Prostate gland (tissue), 2 donors: Measurements from ENCODE around the gene UGCG. TPM values are rescaled to one million over a fixed set of nuclear protein-coding genes. Genes with fewer than 3 reads are reported as not detected.

ENCODE experiments used
- microRNA-seq: library from miRNA; unstranded; fragments of <30 nt; microRNA quantifications from one replicate; pipeline ENCODE4, GENCODE V29; 2016
- small RNA-seq, 2 donors: library from RNA; depleted of rRNA; stranded (forward); fragments of <200 nt; gene quantifications; one replicate each; pipeline ENCODE3, GENCODE V24; 2016
- total RNA-seq, 2 donors: library from RNA; depleted of rRNA; stranded (reverse); fragments of >200 nt; gene quantifications; one replicate each; pipeline ENCODE4 v1.1.0, GENCODE V29; 2016

The UGCG gene
- total RNA-seq, 2 donors from 2014 or later, result 23.9 to 42.6 TPM

Small RNAs within 50 kb of the gene (microRNA-seq; reads per million reads assigned to microRNA genes)
- not detected for gene MIR4668

Small RNAs within 50 kb of the gene (small RNA-seq; reads per million reads assigned to genes)
- gene MIR4668, result 0 to 0.10 reads per million in 2 donors

Other genes with a start within 250 kb of the UGCG start
- 10 to 100 TPM; 51.2 to 73.0 TPM for gene GNG10, start 235.2 kb upstream of the UGCG start, total RNA-seq
- gene SHOC1, start 101.9 kb upstream of the UGCG start, total RNA-seq, result 10 to 100 TPM in 1 of 2 donors, not detected in 1; 13.6 TPM